DMS153 treated with DMSO at 0.1 percent for 48 hours (cell line): ENCODE data around the gene GALNT10.

Experiments
- DNase-seq: peaks from one replicate; lab custom pipeline; 2025; ENCODE audit not compliant: unreplicated experiment; lab: John Stamatoyannopoulos, UW

GALNT10 gene

DNA sequence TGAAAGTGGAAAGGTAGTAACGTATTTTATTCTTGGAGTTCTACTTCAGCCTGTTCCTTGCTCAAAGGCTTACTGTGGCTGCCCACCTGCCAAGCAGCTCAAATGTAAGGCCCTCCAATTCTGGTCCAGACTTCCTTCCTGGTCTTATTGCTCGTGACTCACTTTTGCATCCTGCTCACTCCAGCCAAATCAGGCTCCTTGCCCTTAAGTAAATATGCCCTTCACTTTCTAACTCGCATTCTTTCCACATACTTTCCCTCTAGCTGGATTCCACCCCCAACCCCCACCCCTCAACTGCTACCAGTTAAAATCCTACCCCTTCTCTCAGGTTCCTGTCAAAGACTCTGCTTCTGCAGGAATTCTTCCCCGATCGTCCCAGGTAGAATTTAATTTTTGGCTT, 96.6 kb downstream of the GALNT10 start:
- DNase-seq, result no peak

DNA sequence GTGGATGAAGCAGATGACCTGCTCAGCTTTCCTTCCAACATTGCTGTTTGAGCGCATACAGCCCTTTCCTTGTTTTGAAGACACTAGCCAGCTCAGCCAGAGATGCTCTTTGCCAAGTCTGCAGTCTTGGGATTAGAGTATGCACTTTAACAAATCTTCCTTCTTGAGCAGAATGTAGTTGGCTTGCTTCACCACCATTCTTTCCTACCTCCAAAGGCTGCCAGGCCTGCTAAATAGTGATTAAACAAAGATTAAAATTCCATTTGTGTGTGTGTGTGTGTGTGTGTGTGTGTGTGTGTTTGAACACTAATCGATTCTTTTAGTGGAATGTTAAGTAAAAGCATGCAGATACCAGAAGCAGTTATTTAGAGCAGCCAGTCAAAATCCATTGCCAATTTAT, 97.6 kb downstream of the GALNT10 start:
- DNase-seq, result no peak

DNA sequence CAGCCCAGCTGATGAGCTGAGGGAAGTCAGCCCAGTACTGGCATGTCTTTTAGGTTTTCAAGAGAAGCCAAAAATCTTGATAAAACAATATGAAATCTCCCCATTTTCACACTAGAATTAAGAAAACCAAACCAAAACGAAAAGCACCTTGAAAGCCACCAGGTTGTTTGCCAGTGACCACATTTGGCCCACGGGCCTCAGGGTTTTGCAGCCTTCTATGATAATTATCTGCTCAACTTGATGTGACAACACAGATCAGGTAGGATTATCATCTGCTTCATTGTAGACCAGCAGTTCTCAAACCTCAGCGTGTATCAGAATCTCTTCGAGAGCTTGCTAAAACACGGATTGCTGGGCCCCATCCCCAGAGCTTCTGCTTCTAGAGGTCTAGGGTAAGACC, 101.4 kb downstream of the GALNT10 start:
- no peak for DNase-seq

DNA sequence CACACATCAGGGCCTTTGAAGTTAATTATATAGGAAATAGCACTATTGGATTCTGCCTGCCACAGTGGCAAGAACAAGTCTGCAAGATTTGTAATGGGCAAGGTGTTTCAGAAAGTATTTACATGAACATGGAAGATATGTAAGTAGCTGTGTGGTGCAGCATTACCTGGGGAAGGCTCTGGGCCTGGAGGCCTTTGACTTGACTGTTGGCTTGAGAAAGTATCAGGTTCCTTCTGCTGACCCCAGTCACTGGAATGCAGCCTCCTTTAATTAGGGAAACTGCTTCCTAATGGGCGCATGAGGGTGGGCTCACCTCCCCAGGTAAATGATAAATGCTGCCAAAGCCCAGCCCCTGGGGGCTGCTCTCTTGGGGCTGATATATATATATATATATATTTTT, 102.7 kb downstream of the GALNT10 start:
- no peak for DNase-seq

DNA sequence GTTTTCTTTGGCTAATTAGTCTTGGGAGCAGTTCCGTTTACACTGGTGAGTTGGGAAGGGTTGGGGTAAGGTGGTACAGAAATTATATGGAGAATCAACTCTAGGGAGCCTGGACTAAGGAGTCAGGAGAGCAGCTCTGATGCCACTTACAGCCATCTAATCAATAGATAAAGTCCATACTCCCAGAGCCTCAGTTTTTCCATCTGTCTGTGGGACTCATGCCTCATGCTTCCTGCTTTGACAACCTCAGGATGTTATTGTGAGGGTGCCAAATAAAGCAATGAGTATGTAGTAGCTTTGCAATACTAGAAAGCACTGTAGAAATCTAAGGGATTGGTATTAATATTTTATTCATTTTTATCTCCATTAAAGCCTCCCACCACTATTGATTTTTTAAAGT, 105.0 kb downstream of the GALNT10 start:
- no peak for DNase-seq

DNA sequence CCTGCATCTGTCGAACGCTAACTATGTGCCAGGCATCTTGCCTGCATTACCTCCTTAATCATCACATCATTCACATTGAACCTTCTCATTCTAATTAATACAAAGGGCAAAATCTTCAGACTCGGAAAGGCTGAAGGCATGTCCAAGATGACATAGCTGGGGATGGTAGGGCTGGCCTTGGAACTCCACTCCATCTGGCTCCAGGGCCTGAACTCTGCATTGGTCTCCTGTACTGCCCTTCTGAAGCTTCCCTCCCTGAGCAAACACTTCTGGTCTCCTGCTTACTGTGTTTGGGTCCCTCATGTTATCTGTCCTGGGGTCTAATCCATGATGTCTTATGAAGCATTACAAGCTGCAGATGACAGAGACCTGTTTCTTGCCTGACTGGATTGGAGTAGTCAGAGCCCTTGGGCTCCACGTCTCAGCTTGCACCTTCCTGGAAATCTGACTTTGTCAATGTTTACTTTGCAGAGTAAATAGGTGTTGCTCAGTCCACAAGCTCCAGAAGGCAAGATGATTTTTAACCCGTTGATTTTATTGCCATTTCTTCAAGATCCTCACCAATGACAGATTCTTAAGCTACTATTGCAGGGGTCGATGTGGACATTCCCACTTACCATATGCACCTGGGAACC, 106.1 kb downstream of the GALNT10 start:
- DNase-seq, result no peak

DNA sequence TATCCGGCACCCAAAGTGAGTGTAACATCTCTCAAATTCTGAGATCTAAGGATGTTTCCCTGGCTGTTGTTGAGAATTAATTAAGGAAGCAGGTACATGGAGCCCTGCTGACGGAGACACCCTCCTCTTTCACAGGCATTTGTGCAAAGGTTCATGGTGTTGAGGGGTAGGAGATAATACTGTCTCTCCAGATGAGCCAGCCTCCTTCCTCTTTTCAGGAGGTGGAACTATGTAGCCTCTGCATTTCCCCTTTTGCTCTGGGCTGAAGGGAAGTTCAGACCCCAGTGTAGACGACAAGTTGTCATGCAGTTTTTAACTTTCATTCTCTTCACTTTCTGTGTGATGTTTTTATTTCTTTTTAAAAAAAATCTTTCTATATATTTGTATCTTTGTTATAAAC, 107.5 kb downstream of the GALNT10 start:
- no peak for DNase-seq

DNA sequence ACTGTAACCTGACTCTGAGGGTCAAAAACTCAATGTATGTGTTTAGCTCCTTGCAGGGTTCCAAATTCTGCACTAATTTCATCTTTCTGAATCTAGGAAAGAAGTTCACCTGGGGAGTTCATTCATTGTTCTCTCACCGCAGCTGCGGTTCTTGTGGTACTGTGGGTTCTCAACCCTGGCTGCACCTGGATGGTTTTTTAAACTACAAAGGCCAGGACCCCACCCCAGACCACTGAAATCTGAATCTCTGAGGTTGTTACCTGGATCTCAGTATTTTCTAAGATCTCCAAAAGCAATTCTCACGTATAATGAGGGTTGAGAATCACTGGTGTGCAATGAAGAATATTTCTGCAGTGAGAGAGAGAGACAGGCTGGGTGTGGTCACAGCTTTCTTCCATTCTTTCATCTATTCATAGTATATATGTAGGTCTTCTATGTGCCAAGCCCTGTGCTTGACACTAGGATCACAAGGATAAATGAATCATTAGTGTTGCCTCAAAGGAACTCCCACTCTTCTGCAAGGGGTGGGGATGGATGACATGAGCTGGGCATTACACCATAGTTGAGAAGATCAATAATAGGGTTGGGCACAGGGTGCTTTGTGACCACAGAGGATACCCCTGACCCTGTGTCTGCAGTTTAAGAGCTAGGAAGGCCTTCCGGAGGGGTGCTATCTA, 109.8 kb downstream of the GALNT10 start:
- DNase-seq, result no peak

DNA sequence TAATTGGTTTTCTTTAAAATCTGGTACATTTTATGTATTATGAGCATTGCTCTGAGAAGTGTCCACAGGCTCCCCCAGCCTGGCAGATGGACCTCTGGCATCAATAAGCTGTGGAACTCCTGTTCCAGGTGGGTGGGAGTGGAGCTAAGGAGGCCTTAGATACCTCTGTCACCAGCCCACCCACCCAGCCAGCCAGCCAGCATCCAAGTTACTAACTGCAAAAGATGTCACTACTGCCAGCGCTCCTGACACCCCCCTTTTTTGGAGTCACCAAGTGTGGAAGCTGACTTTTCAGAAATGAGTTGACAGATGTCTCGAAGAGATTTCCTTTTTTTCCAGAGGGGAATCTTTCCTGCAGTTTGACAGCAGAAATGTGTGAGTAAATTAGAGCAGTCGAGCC, 111.2 kb downstream of the GALNT10 start:
- no peak for DNase-seq

DNA sequence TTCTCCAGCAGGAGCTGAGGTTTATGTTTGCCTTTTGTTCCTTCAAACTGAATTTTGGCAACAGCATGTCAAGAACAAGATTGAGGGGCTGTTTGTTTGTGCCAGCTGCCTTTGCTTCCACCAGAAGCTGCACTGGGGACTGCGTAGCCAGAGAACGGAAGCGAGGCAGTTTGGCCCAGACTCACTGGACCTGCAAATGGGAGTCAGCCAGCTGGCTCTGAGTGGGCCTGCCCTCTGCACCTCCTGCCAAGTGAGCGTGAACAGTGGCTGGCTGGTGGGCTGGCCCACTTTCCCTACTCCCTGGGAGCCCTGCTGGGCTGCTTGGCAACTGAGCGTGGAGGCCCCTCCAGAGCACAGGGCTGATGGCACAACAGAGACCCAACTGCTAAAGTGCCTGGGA, 111.6 kb downstream of the GALNT10 start:
- DNase-seq, result no peak

DNA sequence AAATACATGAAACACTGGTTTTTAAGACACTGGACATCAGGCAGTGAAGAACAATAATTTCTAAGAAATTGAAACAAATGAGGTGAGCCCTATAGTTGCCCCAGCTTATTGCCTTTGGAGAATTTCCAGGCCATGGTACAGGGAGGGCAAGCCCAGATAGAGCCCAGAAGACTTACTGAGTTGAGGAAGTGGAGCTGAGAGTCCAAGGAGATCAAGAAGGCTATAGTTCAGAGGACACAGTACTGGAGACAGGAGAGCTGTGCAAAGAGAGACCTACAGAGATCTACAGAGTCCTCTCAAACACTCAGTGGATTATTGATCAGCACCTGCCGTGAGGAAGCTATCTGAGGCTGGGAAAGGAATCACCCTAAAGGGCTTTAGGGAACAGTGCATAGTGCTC, 112.6 kb downstream of the GALNT10 start:
- no peak for DNase-seq

DNA sequence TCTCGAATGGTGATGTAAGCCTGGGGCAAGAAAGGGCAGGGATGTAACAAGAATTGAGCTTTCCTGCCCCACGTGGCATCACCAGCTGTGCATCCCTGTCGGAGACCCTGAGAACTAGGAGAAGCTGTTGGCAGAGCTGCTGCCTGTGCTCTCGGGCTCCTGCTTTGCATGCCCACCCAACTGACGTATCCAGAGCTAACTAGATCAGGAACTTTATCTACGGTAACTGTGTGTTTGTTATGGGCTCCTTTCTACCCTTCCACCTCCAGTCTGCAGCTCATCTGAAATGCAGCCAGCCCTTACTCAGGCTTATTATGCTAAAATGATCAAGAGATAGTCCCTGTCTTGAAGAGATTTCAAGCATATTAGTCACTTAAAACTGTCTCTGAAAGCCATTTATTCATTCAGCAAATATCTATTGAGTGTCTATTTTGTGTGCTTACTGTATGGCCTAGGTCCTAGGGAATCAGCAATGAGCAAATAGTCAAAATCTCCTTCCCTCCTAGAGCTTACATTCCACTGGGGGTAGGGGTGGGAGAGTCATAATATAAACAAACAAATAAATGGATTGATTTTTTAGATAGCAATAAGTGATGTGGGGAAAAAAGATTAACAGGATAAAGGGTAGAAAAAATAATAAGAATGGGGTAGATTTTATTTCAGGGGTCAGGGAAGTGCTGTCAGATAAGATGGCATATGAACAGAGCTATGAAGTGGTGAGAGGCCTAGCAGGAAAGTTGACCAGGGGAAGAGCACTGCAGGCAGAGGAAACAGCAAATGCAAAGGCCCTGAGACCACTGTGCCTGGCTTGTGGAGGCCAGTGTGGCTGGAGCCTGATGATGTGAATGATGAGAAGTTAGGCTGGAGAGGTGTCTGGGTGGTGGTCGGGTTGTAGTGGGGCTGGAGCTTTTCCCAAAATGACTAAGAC, 118.2 kb downstream of the GALNT10 start:
- DNase-seq, result no peak

DNA sequence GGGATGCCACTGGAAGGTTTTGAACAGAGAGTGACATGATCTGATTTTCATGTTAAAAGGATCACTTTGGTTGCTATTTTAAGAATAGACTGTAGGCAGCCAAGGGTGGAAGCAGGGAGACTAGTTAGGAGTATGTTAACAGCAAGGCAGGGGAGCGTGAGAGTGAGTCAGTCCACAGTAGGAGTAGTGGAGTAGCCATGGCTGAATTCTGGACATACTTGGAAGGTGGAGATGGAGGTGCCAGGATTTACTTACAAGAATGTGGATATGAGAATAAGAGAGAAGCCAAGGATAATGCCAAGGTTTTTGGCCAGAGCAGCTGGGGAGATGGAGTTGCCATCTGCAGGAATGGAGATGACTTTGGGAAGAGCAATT, 118.8 kb downstream of the GALNT10 start:
- no peak for DNase-seq

DNA sequence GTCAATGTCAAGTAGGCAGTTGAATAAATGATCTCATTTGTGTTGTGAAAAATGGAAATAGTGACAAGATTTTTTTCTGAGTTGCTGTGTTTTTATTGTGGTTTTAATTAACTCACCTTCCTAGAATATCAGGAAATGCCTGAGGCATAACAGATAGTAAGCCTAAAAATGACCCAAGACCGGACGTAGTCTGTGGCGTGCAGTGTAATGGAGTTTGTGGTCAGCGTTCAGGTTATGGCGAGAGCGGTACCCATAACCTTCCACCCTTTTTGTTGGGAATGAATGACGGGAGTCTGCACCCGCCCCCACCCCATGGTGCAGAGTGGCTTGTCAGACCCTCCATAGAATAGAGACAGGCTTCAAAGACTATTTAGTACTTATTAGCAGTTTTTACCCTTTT, 119.3 kb downstream of the GALNT10 start:
- no peak for DNase-seq

DNA sequence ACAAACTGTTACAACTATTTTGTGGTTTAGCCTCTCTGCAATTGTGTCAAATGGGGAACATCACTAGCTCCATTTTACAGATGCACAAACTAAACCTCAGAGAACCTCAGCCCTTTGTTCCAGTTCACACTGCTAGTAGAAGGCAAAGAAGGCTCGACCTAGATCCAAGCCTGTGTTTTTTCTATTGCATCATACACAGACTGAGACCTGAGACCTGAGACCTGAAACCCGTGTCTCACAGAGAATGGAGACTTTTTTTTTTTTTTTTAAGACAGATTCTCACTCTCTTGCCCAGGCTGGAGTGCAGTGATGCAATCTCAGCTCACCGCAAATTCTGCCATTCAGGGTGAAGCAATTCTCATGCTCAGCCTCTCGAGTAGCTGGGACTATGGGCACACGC, 120.8 kb downstream of the GALNT10 start:
- no peak for DNase-seq

DNA sequence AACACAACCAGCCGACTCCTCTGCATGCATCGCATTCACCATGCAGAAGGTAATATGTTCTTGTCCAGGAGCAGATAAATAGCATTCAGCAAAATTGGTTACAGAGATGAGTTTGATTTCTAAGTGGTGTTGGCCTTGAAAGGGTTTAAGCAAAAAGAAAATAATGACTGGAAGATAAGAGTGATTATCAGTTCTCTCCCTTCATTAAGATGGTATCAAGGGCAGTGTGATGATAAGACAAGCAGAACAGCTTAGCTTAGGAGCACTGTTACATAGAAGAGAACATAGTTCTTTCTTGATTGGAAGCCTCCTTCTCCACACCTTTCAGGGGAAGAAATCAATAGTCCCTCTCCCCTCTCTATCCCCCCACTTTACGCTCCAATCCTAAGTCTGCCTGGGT, 121.5 kb downstream of the GALNT10 start:
- DNase-seq, result no peak

DNA sequence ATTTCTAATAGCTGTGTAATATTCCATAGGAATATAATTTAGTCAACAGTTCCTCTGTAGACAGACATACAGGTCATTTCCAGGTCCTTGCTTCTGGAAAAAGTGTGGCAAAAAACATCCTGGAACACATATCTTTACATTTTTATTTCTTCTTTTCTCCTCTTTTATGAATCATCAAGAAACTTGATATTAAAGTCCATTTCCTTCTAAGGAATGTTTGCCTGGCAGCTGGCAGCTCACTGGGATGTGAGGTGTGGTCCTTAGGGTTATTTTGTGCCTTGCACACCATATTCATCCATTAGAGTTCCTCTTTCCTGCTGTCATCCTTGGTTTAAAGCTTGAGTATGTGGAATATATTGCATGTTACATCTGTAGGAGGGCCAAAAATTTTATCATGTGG, 122.0 kb downstream of the GALNT10 start:
- DNase-seq, result no peak

DNA sequence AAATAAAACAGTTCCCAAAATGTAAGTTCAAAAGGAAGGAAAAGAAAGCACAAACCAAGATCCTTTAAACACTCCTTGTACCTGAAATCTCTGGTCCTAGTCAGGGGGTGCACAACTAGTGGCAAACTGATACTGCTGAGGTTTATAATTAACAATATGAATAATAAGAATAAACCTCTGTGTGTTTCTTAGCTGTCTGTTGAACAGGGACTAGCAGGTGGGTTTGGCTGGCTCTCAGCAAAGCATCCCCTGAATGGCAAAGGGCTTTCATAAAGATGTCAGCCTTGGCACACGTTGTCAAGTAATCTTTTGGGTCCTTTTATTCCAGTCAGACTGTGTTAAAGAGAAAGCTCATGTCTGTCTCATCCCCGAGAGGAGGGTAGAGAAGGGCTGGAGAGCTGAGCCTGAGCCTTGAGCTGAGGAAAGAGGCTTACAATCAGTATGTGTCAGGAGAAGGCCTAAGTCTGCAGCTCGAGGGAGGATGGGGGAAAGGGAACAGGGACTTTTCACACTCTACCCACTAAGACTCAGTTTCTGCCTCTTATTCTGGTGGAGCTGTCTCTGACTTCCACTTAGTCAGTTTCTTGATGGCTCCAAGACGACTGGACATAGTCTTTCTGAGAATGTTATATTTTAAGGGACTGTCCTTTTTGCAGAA, 123.0 kb downstream of the GALNT10 start:
- no peak for DNase-seq

DNA sequence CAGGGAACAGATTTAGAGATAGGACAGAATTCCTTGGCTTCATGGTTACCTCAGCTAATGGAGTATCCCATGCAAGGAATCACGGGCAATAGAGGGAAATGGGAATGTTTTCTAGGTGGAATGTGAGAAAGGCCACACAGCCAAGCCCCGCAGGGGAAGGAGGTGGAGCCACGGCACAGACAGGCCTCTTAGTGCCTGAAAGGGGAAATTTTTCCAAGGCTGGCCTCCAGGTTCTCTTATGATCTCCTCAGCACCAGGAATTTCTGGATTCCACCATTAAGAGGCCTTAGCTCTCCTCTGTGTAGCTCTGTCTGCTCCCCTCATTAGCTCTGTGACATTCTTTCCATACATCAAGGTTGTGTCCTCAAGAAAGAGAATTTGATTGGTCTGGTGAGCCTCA, 124.7 kb downstream of the GALNT10 start:
- no peak for DNase-seq

DNA sequence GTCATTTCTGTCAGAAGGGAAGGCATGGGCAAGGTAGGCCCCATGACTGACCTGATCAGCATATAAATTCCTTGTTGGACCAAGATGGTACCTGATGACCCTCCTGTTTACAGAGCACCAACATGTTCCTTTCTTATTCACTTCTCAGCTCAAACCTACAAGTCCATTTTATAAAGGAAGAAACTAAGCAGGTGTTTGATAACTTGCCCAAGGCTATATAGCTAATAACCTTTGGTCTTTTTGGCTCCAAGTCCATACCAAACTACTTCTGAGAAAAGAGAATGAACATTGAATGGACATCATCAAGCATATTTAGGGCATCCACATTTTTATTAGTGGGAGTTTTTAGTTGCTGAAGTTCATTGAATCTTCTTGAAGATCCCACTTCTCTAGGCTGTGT, 125.2 kb downstream of the GALNT10 start:
- no peak for DNase-seq

DNA sequence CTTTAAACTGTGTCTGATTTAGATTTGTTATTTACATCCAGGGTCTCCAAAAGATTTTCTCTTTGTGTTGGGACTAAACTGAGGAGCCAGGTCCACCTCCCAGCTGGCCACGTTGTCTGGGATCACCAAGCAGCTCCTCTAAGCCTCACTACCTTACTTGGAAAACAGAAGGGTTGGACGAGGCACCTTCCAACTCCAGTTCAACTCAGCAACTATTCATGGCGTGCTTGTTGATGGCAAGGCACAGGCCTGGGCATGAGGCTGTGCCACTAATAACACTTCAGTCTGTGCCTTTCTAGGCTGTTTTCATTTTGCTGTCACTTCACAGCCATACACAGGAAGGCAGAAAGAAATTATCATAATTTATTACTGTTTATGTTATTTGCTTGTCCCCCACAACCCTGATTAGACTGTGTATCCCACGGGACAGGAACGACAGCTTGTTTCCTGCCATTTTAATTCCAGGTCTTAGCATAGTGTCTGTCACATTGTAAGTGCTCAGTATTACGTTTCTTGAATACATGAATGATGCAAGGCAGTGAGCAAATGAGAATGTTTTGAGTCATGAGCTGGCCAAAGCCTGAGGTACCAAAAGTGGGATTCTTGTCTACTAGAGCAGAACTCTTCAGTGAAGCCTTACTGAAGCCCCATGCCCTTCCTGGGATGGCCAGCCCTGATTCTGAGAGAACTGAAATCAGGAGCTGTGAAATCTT, 125.8 kb downstream of the GALNT10 start:
- DNase-seq, result no peak
